Common myeloid progenitor, CD34-positive (primary cell): ENCODE results near the gene AMMECR1.

Source experiments
- CTCF ChIA-PET: fragments of 350-600 bp; sonication (Branson Sonifier 250); formaldehyde crosslinking; loops from one replicate; lab custom pipeline; 2021; ENCODE audit warnings: antibody characterized with exemption; lab: Charles Lee
- POLR2A ChIA-PET: fragments of 350-600 bp; sonication (Branson Sonifier 250); formaldehyde crosslinking; loops from one replicate; lab custom pipeline; 2021; ENCODE audit warnings: antibody characterized with exemption; lab: Charles Lee
- DNase-seq, 3 donors: peaks; one replicate each; pipeline versions ENCODE4 v3.0.0 to v3.0.0-alpha.2; 2013
- H3K27ac ChIP-seq, 2 experiments: 1 replicate in 1 of 2; 2 replicates in 1 of 2; pipeline ENCODE4 v1.7.0; 2013; ENCODE audit warnings: inconsistent platforms in 2 of 2, low read length in 2 of 2, mild to moderate bottlenecking in 2 of 2, low read depth in 1 of 2, moderate library complexity in 1 of 2; ENCODE audit not compliant: severe bottlenecking in 2 of 2, insufficient read depth in 1 of 2, poor library complexity in 1 of 2
- H3K27me3 ChIP-seq, 5 experiments: replicated peaks in 2 of 5; 1 replicate in 3 of 5; 2 replicates in 2 of 5; pipeline versions ENCODE4 v1.6.1 to v1.7.0; 2013; ENCODE audit warnings: low read length in 4 of 5, mild to moderate bottlenecking in 2 of 5, moderate library complexity in 2 of 5, inconsistent platforms in 1 of 5; ENCODE audit not compliant: insufficient read depth in 5 of 5, control insufficient read depth in 4 of 5
- H3K36me3 ChIP-seq, 4 experiments: 1 replicate in 2 of 4; 2 replicates in 2 of 4; pipeline versions ENCODE4 v1.6.1 to v1.7.0; 2013; ENCODE audit warnings: low read length in 3 of 4, control low read depth in 1 of 4, mild to moderate bottlenecking in 1 of 4; ENCODE audit not compliant: control insufficient read depth in 4 of 4, insufficient read depth in 4 of 4
- H3K4me1 ChIP-seq, 4 experiments: 1 replicate in 3 of 4; 2 replicates in 1 of 4; pipeline versions ENCODE4 v1.6.1 to v1.7.1; 2013; ENCODE audit warnings: low read length in 3 of 4, mild to moderate bottlenecking in 3 of 4, control low read depth in 1 of 4, inconsistent platforms in 1 of 4, moderate library complexity in 1 of 4; ENCODE audit not compliant: control insufficient read depth in 4 of 4, insufficient read depth in 4 of 4; ENCODE audit errors: control extremely low read depth in 1 of 4
- H3K4me3 ChIP-seq, 7 experiments: 1 replicate in 4 of 7; 2 replicates in 3 of 7; pipeline versions ENCODE4 v1.5.1 to v1.7.0; 2013; ENCODE audit warnings: mild to moderate bottlenecking in 7 of 7, low read length in 6 of 7, moderate library complexity in 6 of 7, inconsistent platforms in 2 of 7, low read depth in 2 of 7, control low read depth in 1 of 7; ENCODE audit not compliant: insufficient read depth in 4 of 7, control insufficient read depth in 1 of 7; ENCODE audit errors: extremely low read depth in 1 of 7
- H3K9me3 ChIP-seq, 5 experiments: 1 replicate in 4 of 5; 2 replicates in 1 of 5; pipeline versions ENCODE4 v1.6.1 to v1.7.1; 2013; ENCODE audit warnings: low read length in 4 of 5, mild to moderate bottlenecking in 2 of 5, inconsistent platforms in 1 of 5, low read depth in 1 of 5, moderate library complexity in 1 of 5; ENCODE audit not compliant: control insufficient read depth in 4 of 5, insufficient read depth in 2 of 5; ENCODE audit errors: control extremely low read depth in 1 of 5
- WGBS: methylation state at CpG from one replicate; pipeline ENCODE4 v1.1.5; 2013; ENCODE audit not compliant: insufficient coverage; 5-methylcytosine and 5-hydroxymethylcytosine counted together

AMMECR1 gene

DNA sequence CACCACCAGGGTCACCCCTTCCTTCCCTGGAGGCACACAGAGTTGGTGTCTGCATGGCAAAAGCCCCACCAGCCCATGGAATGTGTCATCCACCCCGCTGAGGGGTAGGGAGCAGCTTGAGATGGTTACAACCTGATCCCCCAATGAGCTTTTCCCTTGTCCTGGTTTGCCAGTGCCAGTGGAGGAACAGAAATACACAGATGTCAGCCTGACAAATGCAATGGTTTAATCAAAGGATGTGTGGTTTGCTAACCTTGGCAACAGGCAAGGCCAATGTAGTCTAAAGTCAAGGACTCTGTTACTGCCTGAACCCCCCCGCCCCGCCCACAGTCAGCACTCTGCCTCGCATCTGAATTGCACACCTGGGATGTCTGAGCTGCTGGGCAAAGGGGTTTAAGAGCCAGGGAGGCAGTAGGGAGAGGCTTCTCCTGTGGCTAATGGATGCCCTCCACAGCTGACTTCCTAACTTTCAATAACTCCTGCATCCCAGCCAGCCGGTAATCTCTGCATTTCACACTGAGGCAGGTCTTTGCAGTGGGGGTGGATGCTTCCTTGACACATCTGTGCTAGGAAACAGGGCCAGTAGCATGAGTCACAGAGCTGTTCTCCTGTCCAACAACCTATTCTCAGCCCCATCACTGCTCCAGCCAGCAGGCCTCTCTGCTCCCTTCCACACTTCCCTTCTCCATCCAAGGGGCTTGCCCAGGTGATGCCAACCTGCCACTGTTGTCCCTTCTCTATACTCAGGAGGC lies 137.5 kb downstream of the AMMECR1 start:
- H3K4me1 ChIP-seq, result peaks cover 0 to 4% (median 0%) of the 10 kb centered on the region in 4 experiments
- ChIA-PET CTCF (interaction anchor here (1.0 to 1.4 kb wide), 3 partner anchors 10 to 177 kb away, joined by 3 to 4 read pairs (median 3); no protein-coding TSS in a partner anchor), POLR2A (no interaction called here)
- no peaks in the 10 kb centered on the region for H3K27me3 ChIP-seq
- peaks cover 0 to 11% (median 6%) of the 10 kb centered on the region in 4 experiments for H3K36me3 ChIP-seq
- H3K4me3 ChIP-seq, result no peak overlapping the region
- WGBS, result 89% methylated on average over 3 of the region's 5 CpGs
- no peak overlapping the region for H3K27ac ChIP-seq
- no peak for DNase-seq
- H3K9me3 ChIP-seq, result peaks cover 0 to 2% (median 0%) of the 10 kb centered on the region in 5 experiments

DNA sequence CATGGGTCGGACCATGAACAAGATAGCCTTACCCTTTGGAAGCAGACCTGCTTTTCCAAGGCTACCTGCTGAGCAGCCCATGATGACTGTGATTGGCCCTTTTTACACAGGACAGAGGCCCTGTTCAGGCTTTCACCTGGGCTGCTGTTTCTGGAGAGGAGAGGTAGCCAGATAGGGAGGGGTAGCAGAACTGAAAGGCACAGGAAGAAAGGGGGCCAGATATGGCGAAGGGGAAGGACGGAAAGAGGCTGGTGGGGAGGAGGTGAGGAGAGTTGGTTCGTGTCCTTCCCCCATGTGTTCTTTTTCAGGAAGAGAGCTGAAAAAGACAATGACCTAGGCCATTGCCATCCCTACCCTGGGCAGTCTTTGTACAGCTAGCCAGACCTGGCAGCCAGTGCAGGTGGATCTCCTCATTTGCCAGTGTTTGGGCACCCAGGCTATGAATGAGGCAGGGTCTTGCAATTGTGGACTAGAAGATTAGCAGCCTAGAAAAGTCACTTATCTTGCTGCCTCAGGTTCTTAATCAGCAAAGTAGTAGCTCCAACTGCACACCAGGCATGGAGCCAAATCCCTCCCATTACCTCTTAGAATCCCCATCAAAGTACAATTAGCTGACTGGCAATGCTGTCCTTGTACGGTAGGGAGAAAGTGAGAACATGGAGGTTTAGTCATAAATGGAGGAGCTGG lies 139.6 kb downstream of the AMMECR1 start:
- peak overlapping the region in 1 of 2 experiments; percentile 39 for H3K27ac ChIP-seq
- H3K4me1 ChIP-seq, result peaks cover 0 to 7% (median 1%) of the 10 kb centered on the region in 4 experiments
- no peak overlapping the region for H3K4me3 ChIP-seq
- peak; percentile 38 to 69 (median 64) for DNase-seq
- H3K27me3 ChIP-seq, result peaks cover 0 to 4% (median 0%) of the 10 kb centered on the region in 5 experiments
- peaks cover 4 to 18% (median 11%) of the 10 kb centered on the region in 4 experiments for H3K36me3 ChIP-seq
- peaks cover 0 to 2% (median 0%) of the 10 kb centered on the region in 5 experiments for H3K9me3 ChIP-seq
- CTCF ChIA-PET, result no interaction called here
- 95% methylated on average over 4 of the region's 5 CpGs for WGBS
- POLR2A ChIA-PET, result no interaction called here

DNA sequence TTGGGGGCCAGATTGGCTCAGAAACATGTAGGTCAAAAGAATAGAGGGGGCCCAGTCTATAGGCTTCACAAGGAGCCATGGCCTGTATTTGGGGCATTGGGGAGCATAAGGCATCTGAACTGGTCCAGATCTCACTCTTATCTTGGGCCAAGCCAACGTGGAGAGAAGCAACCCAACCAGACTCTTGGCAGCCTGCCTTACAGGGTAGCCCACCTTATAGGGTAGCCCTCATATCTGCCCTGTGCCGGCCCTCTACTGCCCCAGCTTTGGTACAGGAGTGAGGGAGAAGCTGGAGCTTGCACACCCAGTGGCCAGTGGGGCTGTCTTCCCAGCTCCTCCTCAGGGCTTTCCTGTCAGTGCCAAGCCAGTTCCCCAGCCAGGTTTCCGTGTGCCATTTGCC lies 142.2 kb downstream of the AMMECR1 start:
- DNase-seq, result no peak
- Histone ChIP-seq H3K4me3 (no peak overlapping the region), H3K4me1 (peaks cover 0 to 7% (median 1%) of the 10 kb centered on the region in 4 experiments), H3K27ac (no peak overlapping the region), H3K36me3 (peaks cover 5 to 28% (median 12%) of the 10 kb centered on the region in 4 experiments), H3K9me3 (peaks cover 0 to 2% (median 0%) of the 10 kb centered on the region in 5 experiments), H3K27me3 (peaks cover 0 to 4% (median 0%) of the 10 kb centered on the region in 5 experiments)
- WGBS, result 57% methylated on average over 2 of the region's 3 CpGs
- ChIA-PET CTCF (interaction anchor here (1.4 kb wide), 1 partner anchor 12 kb away, joined by 4 read pairs; no protein-coding TSS in a partner anchor), POLR2A (no interaction called here)

DNA sequence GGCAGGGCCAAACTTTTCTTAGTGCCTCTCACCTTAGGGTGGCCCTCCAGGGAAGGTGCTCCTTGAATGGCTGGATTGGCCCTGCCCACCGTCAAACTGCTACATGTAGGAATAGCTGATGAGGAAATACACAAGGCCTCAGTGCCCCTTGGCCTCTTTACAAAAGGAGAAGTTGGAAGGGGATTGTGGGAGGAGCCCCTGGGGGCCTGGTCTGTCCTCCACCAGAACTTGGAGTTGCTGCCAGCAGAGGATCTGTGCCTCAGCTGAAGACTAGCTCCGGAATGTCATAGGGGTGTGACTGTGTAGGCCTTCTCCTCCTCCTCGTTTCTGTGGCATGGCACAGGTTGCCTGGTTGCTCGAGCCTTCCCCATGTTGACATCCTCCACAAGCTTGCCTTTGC lies 142.7 kb downstream of the AMMECR1 start:
- POLR2A ChIA-PET, result no interaction called here

DNA sequence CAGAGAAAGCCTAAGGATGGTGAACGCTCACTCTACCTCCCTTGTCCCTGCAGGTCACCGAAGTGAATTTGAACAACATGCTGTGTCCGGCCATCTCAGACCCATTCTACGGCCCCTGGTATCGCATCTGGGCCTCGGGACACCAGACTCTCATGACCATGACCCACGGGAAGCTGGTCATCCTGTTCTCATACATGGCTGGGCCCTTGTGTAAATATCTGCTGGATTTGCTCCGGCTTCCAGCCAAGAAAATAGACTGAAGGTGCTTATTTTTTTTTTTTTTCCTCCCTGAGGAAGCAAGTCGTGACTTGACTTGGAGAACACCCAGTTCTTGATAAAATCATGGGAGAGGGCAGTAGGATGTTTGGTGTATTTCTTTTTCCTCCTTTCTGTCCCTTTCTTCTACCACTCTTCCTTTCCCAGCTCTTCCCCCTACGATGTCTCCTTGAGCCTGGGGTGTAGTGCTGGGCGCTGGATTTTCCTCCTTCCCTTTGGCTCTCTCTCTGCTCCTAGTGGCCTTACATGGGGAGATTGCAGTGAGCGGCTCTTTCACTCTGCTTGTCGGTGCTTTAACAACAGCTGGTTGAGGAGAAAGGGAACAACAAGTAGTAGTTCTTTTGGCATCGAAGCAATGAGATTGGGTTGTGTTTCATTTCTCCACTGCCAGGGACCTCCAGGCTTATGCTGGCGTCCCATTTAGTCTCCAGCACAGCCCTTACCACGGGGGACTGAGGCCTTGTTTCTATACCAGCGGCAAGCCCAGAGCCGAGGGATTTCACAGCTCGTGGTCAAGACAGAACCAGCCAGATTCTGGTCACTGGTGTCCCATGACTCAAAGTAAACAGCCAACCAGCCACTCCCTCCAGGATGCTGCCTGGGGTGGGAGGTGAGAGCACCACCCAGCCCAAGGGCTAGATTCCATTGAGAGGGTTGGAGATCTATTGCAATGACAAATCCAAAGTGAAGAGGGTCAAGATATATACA lies 144.4 kb downstream of the AMMECR1 start:
- no peak for DNase-seq
- ChIA-PET POLR2A (no interaction called here), CTCF (no interaction called here)
- H3K4me1 ChIP-seq, result peaks cover 0 to 7% (median 1%) of the 10 kb centered on the region in 4 experiments
- no peak overlapping the region for H3K27ac ChIP-seq
- H3K9me3 ChIP-seq, result peaks cover 0 to 2% (median 0%) of the 10 kb centered on the region in 5 experiments
- WGBS, result 92% methylated on average over 15 of the region's 19 CpGs
- peaks cover 0 to 4% (median 0%) of the 10 kb centered on the region in 5 experiments for H3K27me3 ChIP-seq
- no peak overlapping the region for H3K4me3 ChIP-seq
- H3K36me3 ChIP-seq, result peaks cover 6 to 28% (median 12%) of the 10 kb centered on the region in 4 experiments

More for the DNA sequence above, 142.7 kb downstream of the AMMECR1 start:
- Histone ChIP-seq H3K9me3 (peaks cover 0 to 2% (median 0%) of the 10 kb centered on the region in 5 experiments), H3K27me3 (peaks cover 0 to 4% (median 0%) of the 10 kb centered on the region in 5 experiments), H3K27ac (no peak overlapping the region), H3K36me3 (peaks cover 6 to 28% (median 12%) of the 10 kb centered on the region in 4 experiments), H3K4me3 (no peak overlapping the region), H3K4me1 (peaks cover 0 to 7% (median 1%) of the 10 kb centered on the region in 4 experiments)
- WGBS, result 83% methylated on average over 1 of the region's 4 CpGs
- CTCF ChIA-PET, result interaction anchor here (1.2 to 1.4 kb wide), 2 partner anchors 8 to 11 kb away, joined by 4 read pairs; no protein-coding TSS in a partner anchor
- DNase-seq, result peak in 1 of 3 donors; percentile 21

DNA sequence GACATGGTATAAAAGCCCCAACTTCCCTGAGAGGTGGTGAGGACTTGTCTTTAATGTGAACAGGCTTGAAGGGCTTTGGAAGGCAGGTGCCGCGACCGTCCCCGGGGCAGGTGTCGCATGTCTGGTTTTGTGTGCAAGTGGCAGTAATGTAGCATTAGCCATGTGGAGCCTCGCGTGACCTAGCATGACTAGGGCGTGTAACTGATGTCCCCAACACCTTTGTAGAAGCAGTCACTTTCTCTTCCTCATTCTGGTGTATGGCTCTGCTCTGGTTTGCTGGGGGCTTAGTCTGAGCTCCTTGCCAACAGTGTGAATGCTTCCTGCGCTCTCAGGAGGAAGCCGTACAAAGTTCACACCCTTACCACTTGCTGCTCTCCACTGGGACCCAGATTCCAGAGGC lies 145.7 kb downstream of the AMMECR1 start:
- POLR2A ChIA-PET, result no interaction called here
- peak in 1 of 3 donors; percentile 18 for DNase-seq
- CTCF ChIA-PET, result interaction anchor here (1.1 kb wide), 1 partner anchor 240 kb away, joined by 4 read pairs; no protein-coding TSS in a partner anchor
- Histone ChIP-seq H3K27ac (no peak overlapping the region), H3K4me1 (peaks cover 0 to 4% (median 1%) of the 10 kb centered on the region in 4 experiments), H3K9me3 (peaks cover 0 to 2% (median 0%) of the 10 kb centered on the region in 5 experiments), H3K4me3 (no peak overlapping the region), H3K27me3 (peaks cover 0 to 4% (median 0%) of the 10 kb centered on the region in 5 experiments), H3K36me3 (peaks cover 5 to 27% (median 11%) of the 10 kb centered on the region in 4 experiments)
- WGBS, result 96% methylated on average over 10 of the region's 10 CpGs
